Fibroblast of lung (primary cell): ENCODE data around the gene FMN1.

Experiments used
- CTCF ChIP-seq, 2 donors: IDR thresholded peaks in 1 of 2; conservative IDR thresholded peaks in 1 of 2; 1 replicate in 1 of 2; 2 replicates in 1 of 2; pipeline ENCODE4 v1.5.1; 2011 to 2012; ENCODE audit warnings: low read length in 2 of 2, control low read depth in 1 of 2, inconsistent platforms in 1 of 2, low read depth in 1 of 2, mild to moderate bottlenecking in 1 of 2
- EZH2 ChIP-seq: IDR thresholded peaks from 2 replicates; pipeline ENCODE4 v1.5.1; 2012; ENCODE audit warnings: low read length, control low read depth, mild to moderate bottlenecking; ENCODE audit errors: missing control alignments

DNA sequence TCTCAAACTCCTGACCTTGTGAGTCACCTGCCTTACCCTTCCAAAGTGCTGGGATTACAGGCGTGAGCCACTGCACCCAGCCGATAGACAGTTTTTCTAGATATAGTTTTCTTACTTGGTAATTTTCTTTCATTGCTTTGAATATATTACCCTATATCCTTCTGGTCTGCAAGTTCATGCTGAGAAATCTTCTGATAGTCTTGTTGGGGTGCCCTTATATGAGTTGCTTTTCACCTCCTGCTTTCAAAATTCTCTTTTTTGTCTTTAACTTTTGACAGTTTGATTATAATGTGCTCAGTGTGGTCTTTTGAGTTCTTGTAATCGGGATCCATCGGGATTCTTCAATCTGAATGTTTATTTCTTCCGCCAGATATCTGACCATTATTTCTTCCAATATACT is 259.4 kb downstream of the FMN1 start:
- TF ChIP-seq CTCF (conservative IDR thresholded peaks at IDR 0.05 in 1 of 2, IDR thresholded peaks at IDR 0.05 in 1 of 2; ENCODE audit: low read depth in 1 of 2, low read length in 2 of 2), result no peak
- no peak for TF ChIP-seq EZH2
